CD4-positive, alpha-beta memory T cell (primary cell): ENCODE measurements around the gene INTS2. TPM values are rescaled to one million over a fixed set of nuclear protein-coding genes. Genes with fewer than 3 reads are reported as not detected.
"Not testable (repeated sequence)": the region's sequence is repeated elsewhere in the genome, so short reads cannot be mapped to it uniquely, and the experiment has no call there.

Experiments
- CTCF ChIA-PET: fragments of 350-600 bp; sonication (Branson Sonifier 250); formaldehyde crosslinking; loops from one replicate; lab custom pipeline; 2021; ENCODE audit warnings: inconsistent platforms; ENCODE audit not compliant: partially characterized antibody; lab: Charles Lee
- POLR2A ChIA-PET: fragments of 350-600 bp; sonication (Branson Sonifier 250); formaldehyde crosslinking; loops from one replicate; lab custom pipeline; 2021; ENCODE audit not compliant: partially characterized antibody; lab: Charles Lee
- DNase-seq, 5 donors: peaks; one replicate each; pipeline versions ENCODE4 v3.0.0 to v3.0.0-alpha.2; 2020 to 2022; ENCODE audit warnings: mixed read lengths in 1 of 5
- H3K27ac ChIP-seq: one replicate; pipeline ENCODE4 v1.7.0; 2013; ENCODE audit warnings: low read depth, low read length
- H3K27me3 ChIP-seq: 2 replicates; pipeline ENCODE4 v1.7.0; 2013; ENCODE audit warnings: mild to moderate bottlenecking, low read length, moderate library complexity; ENCODE audit not compliant: insufficient read depth
- H3K36me3 ChIP-seq: 2 replicates; pipeline ENCODE4 v1.7.0; 2013; ENCODE audit warnings: mild to moderate bottlenecking, low read length, moderate library complexity; ENCODE audit not compliant: insufficient read depth
- H3K4me1 ChIP-seq: 2 replicates; pipeline ENCODE4 v1.7.0; 2013; ENCODE audit warnings: mild to moderate bottlenecking, low read length, moderate library complexity; ENCODE audit not compliant: insufficient read depth
- H3K4me3 ChIP-seq, 2 donors: one replicate each; pipeline ENCODE4 v1.7.0; 2013; ENCODE audit warnings: low read length in 2 of 2, mild to moderate bottlenecking in 1 of 2
- H3K9me3 ChIP-seq, 2 donors: one replicate each; pipeline ENCODE4 v1.7.0; 2013; ENCODE audit warnings: low read length in 2 of 2, control low read depth in 1 of 2; ENCODE audit not compliant: control insufficient read depth in 1 of 2
- H3K27ac Mint-ChIP-seq, 7 donors: one replicate each; pipeline ENCODE4 v1.8.0; 2020 to 2021; ENCODE audit warnings: mixed read lengths in 7 of 7, mild to moderate bottlenecking in 6 of 7, inconsistent platforms in 3 of 7, moderate library complexity in 3 of 7
- H3K27me3 Mint-ChIP-seq, 2 donors: one replicate each; pipeline ENCODE4 v1.8.0; 2020 to 2021; ENCODE audit warnings: mixed read lengths in 2 of 2
- H3K36me3 Mint-ChIP-seq, 2 donors: one replicate each; pipeline ENCODE4 v1.8.0; 2020 to 2021; ENCODE audit warnings: mixed read lengths in 2 of 2, inconsistent platforms in 1 of 2, mild to moderate bottlenecking in 1 of 2
- H3K4me1 Mint-ChIP-seq, 4 donors: one replicate each; pipeline ENCODE4 v1.8.0; 2020 to 2021; ENCODE audit warnings: mixed read lengths in 4 of 4, mild to moderate bottlenecking in 1 of 4
- H3K4me3 Mint-ChIP-seq, 8 donors: one replicate each; pipeline ENCODE4 v1.8.0; 2020 to 2021; ENCODE audit warnings: mixed read lengths in 8 of 8, mild to moderate bottlenecking in 7 of 8, moderate library complexity in 6 of 8, inconsistent platforms in 3 of 8
- H3K9me3 Mint-ChIP-seq, 8 donors: one replicate each; pipeline ENCODE4 v1.8.0; 2020 to 2021; ENCODE audit warnings: mixed read lengths in 8 of 8, mild to moderate bottlenecking in 5 of 8, inconsistent platforms in 3 of 8, moderate library complexity in 1 of 8
- intact Hi-C: fragments of 100-400 bp; cut with micrococcal nuclease; formaldehyde crosslinking; loops from one replicate; pipeline ENCODE4 v1.15.1; 2023
- polyA plus RNA-seq, 2 donors: library from polyadenylated mRNA; unstranded; fragments of 300-500 nt; fragmentation: Illumina TruSeq; gene quantifications; one replicate each; pipeline ENCODE4 v1.2.3, GENCODE V29; 2021
- total RNA-seq, 2 experiments: library from RNA; stranded (reverse); gene quantifications; one replicate each; pipeline ENCODE4 v1.2.3, GENCODE V29; 2021

INTS2 gene
- total and polyA plus RNA-seq, 4 experiments from 2014 or later, result 3.9 to 18.7 (median 13.2) TPM

DNA sequence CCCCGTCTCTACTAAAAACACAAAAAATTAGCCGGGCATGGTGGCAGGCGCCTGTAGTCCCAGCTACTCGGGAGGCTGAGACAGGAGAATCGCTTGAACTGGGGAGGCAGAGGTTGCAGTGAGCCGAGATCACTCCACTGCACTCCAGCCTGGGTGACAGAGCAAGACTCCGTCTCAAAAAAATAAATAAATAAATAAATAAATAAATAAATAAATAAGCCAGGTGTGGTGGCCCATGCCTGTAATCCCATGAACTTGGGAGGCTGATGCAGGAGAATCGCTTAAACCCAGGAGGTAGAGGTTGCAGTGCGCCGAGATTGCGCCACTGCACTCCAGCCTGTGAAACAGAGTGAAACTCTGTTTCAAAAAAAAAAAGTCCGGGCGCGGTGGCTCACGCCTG, 12.6 kb downstream of the INTS2 start:
- H3K27me3 ChIP-seq, POLR2A ChIA-PET, H3K4me3 Mint-ChIP-seq, DNase-seq, H3K4me3 ChIP-seq, H3K27ac ChIP-seq, intact Hi-C loops, H3K9me3 Mint-ChIP-seq, H3K9me3 ChIP-seq, H3K27ac Mint-ChIP-seq, CTCF ChIA-PET, H3K4me1 Mint-ChIP-seq, H3K4me1 ChIP-seq, H3K27me3 Mint-ChIP-seq: not testable (repeated sequence)
- peaks cover 26 to 53% of the 10 kb centered on the region in 2 donors for H3K36me3 Mint-ChIP-seq
- peaks cover 15% of the 10 kb centered on the region for H3K36me3 ChIP-seq

GRCh38 chr17:61908292-61909037, 19.3 kb downstream of the INTS2 start:
- no peaks in the 10 kb centered on the region for H3K27me3 ChIP-seq
- peaks cover 0 to 11% (median 2%) of the 10 kb centered on the region in 4 donors for H3K4me1 Mint-ChIP-seq
- intact Hi-C loops, result no loop called here
- H3K27me3 Mint-ChIP-seq, result no peaks in the 10 kb centered on the region
- no peak for DNase-seq
- no peaks in the 10 kb centered on the region for H3K9me3 ChIP-seq
- H3K9me3 Mint-ChIP-seq, result no peaks in the 10 kb centered on the region
- H3K4me3 Mint-ChIP-seq, result no peak overlapping the region
- CTCF ChIA-PET, result no interaction called here
- H3K27ac ChIP-seq, result no peak overlapping the region
- no peak overlapping the region for H3K4me3 ChIP-seq
- peaks cover 28% of the 10 kb centered on the region for H3K36me3 ChIP-seq
- H3K36me3 Mint-ChIP-seq, result peaks cover 25 to 36% of the 10 kb centered on the region in 2 donors
- H3K4me1 ChIP-seq, result peaks cover 4% of the 10 kb centered on the region
- POLR2A ChIA-PET, result no interaction called here
- H3K27ac Mint-ChIP-seq, result no peak overlapping the region

- ChIA-PET POLR2A (interaction anchor here (0.7 kb wide), 1 partner anchor 507 kb away, joined by 5 read pairs; no protein-coding TSS in a partner anchor), CTCF (no interaction called here)
- H3K27ac Mint-ChIP-seq, result peak overlapping the region in 2 of 7 donors; percentile 53 to 75
- no peak for DNase-seq
- no peaks in the 10 kb centered on the region for H3K9me3 Mint-ChIP-seq
- H3K27me3 Mint-ChIP-seq, result no peaks in the 10 kb centered on the region
- Histone ChIP-seq H3K27me3 (no peaks in the 10 kb centered on the region), H3K9me3 (no peaks in the 10 kb centered on the region), H3K4me1 (peaks cover 4% of the 10 kb centered on the region), H3K36me3 (peaks cover 29% of the 10 kb centered on the region), H3K27ac (no peak overlapping the region), H3K4me3 (no peak overlapping the region)
- peaks cover 0 to 14% (median 3%) of the 10 kb centered on the region in 4 donors for H3K4me1 Mint-ChIP-seq
- no peak overlapping the region for H3K4me3 Mint-ChIP-seq
- intact Hi-C loops, result no loop called here
- H3K36me3 Mint-ChIP-seq, result peaks cover 31 to 36% of the 10 kb centered on the region in 2 donors
These were observed 20.4 kb downstream of the INTS2 start for GRCh38 chr17:61907361-61907760.

- POLR2A ChIA-PET, result interaction anchor here (0.5 to 2.9 kb wide), 5 partner anchors 15 to 55 kb away, joined by 3 to 15 read pairs (median 9); partner anchors contain the start of genes BRIP1 and INTS2
- Mint-ChIP-seq H3K27ac (peak overlapping the region; percentile 65 to 95 (median 92)), H3K36me3 (peaks cover 31 to 37% of the 10 kb centered on the region in 2 donors), H3K4me1 (peaks cover 0 to 14% (median 3%) of the 10 kb centered on the region in 4 donors), H3K4me3 (peak overlapping the region; percentile 50 to 76 (median 70)), H3K9me3 (no peaks in the 10 kb centered on the region), H3K27me3 (no peaks in the 10 kb centered on the region)
- CTCF ChIA-PET, result interaction anchor here (0.6 to 1.4 kb wide), 4 partner anchors 14 to 278 kb away, joined by 3 to 6 read pairs (median 4); no protein-coding TSS in a partner anchor
- Histone ChIP-seq H3K27me3 (no peaks in the 10 kb centered on the region), H3K4me1 (peaks cover 4% of the 10 kb centered on the region), H3K9me3 (no peaks in the 10 kb centered on the region), H3K27ac (peak overlapping the region; percentile 55), H3K36me3 (peaks cover 24% of the 10 kb centered on the region), H3K4me3 (no peak overlapping the region)
- intact Hi-C loops, result no loop called here
- DNase-seq, result peak; percentile 46 to 53 (median 52)
These were observed 23.6 kb downstream of the INTS2 start for GRCh38 chr17:61904094-61904710.

DNA sequence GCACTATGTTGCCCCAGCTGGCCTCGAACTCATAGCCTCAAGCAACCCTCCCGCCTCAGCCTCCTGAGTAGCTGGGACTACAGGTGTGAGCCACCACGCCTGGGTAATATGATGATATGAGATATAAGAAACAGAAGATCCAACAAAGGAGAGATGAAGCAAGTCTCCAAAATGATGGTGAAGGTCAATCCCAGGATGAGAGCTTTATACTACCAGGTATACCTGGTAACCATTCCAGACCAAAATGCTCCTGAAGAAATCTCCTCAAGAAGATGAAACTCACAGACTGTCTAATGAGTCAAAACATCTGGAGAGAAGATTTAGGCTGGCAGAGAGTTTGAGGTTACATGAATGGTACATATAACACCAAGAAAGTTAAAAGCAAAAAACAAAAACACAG, 24.5 kb downstream of the INTS2 start:
- Mint-ChIP-seq H3K27ac (peak overlapping the region in 6 of 7 donors; percentile 65 to 93 (median 92)), H3K27me3 (no peaks in the 10 kb centered on the region), H3K9me3 (no peaks in the 10 kb centered on the region), H3K36me3 (peaks cover 31 to 37% of the 10 kb centered on the region in 2 donors), H3K4me1 (peaks cover 0 to 14% (median 3%) of the 10 kb centered on the region in 4 donors), H3K4me3 (peak overlapping the region in 4 of 8 donors; percentile 30 to 71 (median 60))
- POLR2A ChIA-PET, result interaction anchor here (0.8 to 2.9 kb wide), 4 partner anchors 23 to 40 kb away, joined by 3 to 15 read pairs (median 9); partner anchors contain the start of genes BRIP1 and INTS2
- DNase-seq, result no peak
- Histone ChIP-seq H3K27ac (no peak overlapping the region), H3K4me1 (peaks cover 4% of the 10 kb centered on the region), H3K27me3 (no peaks in the 10 kb centered on the region), H3K4me3 (no peak overlapping the region), H3K36me3 (peaks cover 24% of the 10 kb centered on the region), H3K9me3 (no peaks in the 10 kb centered on the region)
- intact Hi-C loops, result no loop called here
- CTCF ChIA-PET, result no interaction called here

DNA sequence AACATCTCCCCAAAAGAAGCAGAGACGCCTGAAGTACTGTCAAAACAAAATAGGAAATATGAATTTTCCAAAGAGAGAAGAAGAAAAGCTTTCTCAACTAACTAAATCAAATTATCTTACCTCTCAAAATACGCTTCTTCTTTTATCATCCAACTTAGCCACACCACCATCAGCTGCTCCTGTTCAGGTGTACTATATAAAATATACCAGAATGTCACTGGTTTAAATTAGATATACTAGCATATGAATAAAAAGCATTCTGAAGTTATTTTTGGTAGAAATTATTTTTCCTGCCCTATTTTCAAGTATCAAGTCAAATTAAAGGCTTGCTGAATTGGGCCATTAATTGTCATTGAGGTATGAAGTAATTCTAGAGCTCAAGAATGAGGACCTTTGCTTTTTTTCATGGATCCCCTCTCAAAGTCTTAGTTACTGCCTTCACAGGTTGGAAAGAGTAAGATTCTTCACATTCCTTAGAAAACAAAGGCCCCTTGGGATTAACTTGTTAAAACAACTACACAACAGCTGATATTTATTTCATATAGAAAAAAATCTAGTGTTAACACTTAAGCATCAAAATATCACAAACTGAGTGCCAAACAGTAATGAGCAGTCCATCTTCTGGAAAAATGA, 30.1 kb downstream of the INTS2 start:
- DNase-seq, result no peak
- Mint-ChIP-seq H3K36me3 (peaks cover 31 to 43% of the 10 kb centered on the region in 2 donors), H3K9me3 (no peaks in the 10 kb centered on the region), H3K4me3 (no peak overlapping the region), H3K4me1 (no peaks in the 10 kb centered on the region), H3K27ac (peak overlapping the region in 2 of 7 donors; percentile 29 to 68), H3K27me3 (no peaks in the 10 kb centered on the region)
- POLR2A ChIA-PET, result interaction anchor here (0.8 to 1.0 kb wide), 2 partner anchors 34 to 169 kb away, joined by 3 to 4 read pairs; partner anchors contain the start of gene BRIP1
- Histone ChIP-seq H3K36me3 (peaks cover 13% of the 10 kb centered on the region), H3K4me1 (no peaks in the 10 kb centered on the region), H3K27ac (no peak overlapping the region), H3K9me3 (no peaks in the 10 kb centered on the region), H3K4me3 (no peak overlapping the region), H3K27me3 (no peaks in the 10 kb centered on the region)
- CTCF ChIA-PET, result no interaction called here
- intact Hi-C loops, result no loop called here

DNA sequence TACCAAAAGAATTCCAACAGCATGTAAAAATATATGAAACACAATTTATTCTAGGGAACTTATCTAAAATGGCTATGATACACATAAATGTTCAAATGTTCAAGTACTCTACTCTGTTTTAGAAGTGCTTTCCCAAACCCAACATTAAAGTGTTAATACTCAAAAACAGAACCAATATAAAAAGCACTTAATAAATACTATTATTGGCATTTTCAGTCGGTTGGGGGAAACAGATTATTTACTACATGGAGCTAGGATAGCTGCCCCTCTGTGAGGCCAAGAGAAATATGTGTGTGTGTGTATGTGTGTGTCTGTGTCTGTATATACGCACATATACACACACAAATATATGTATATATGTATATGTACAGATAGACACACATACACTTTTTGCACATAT, 32.4 kb downstream of the INTS2 start:
- H3K27me3 ChIP-seq, result no peaks in the 10 kb centered on the region
- ChIA-PET CTCF (no interaction called here), POLR2A (no interaction called here)
- no peaks in the 10 kb centered on the region for H3K4me1 ChIP-seq
- peaks cover 14% of the 10 kb centered on the region for H3K36me3 ChIP-seq
- intact Hi-C loops, result no loop called here
- H3K27ac ChIP-seq, result no peak overlapping the region
- no peak for DNase-seq
- H3K9me3 Mint-ChIP-seq, result no peaks in the 10 kb centered on the region
- H3K27me3 Mint-ChIP-seq, result no peaks in the 10 kb centered on the region
- no peaks in the 10 kb centered on the region for H3K9me3 ChIP-seq
- peak overlapping the region in 1 of 7 donors; percentile 54 for H3K27ac Mint-ChIP-seq
- H3K4me3 Mint-ChIP-seq, result no peak overlapping the region
- H3K4me3 ChIP-seq, result no peak overlapping the region
- H3K36me3 Mint-ChIP-seq, result peaks cover 31 to 42% of the 10 kb centered on the region in 2 donors
- no peaks in the 10 kb centered on the region for H3K4me1 Mint-ChIP-seq
